Mucosa of descending colon (tissue), 3 donors: ENCODE results near the gene TBCK. TPM values are rescaled to one million over a fixed set of nuclear protein-coding genes. Genes with fewer than 3 reads are reported as not detected.
A peak's percentile ranks its signal among the peaks of the same experiment; 100 is the strongest.

Experiments used
- ATAC-seq: fragments of 200-7000 bp; cut with Tn5 transposase; one replicate; pipeline ENCODE4 v1.9.1; 2020; ENCODE audit warnings: mild to moderate bottlenecking, moderate library complexity
- DNase-seq, 3 donors: peaks; one replicate each; pipeline ENCODE4 v3.0.0-alpha.2; 2020
- H3K36me3 ChIP-seq: fragments of 200-600 bp; one replicate; pipeline ENCODE4 v1.8.0; 2021; ENCODE audit warnings: low read depth, mild to moderate bottlenecking
- H3K4me1 ChIP-seq: fragments of 200-600 bp; one replicate; pipeline ENCODE4 v1.8.0; 2021; ENCODE audit warnings: low read depth, mild to moderate bottlenecking
- H3K4me3 ChIP-seq: fragments of 200-600 bp; one replicate; pipeline ENCODE4 v1.8.0; 2021; ENCODE audit warnings: mild to moderate bottlenecking
- H3K9me3 ChIP-seq: fragments of 200-600 bp; one replicate; pipeline ENCODE4 v1.8.0; 2021; ENCODE audit warnings: mild to moderate bottlenecking
- CTCF ChIP-seq: fragments of 200-600 bp; IDR thresholded peaks from one replicate; pipeline ENCODE4 v1.8.0; 2022; ENCODE audit warnings: antibody characterized with exemption, mild to moderate bottlenecking
- intact Hi-C, 2 donors: fragments of 100-400 bp; cut with DNase I in 1 of 2; cut with micrococcal nuclease in 1 of 2; formaldehyde crosslinking; loops; one replicate each; pipeline versions ENCODE4 v1.11.0 to v1.11.1; 2022; cut with DNase I, micrococcal nuclease
- total RNA-seq, 3 donors: library from RNA; stranded (reverse); fragmentation: NEBNext Ultra II Directional in 2 of 3; extraction: Animal tissue kit (Norgen Biotek cat#: 25700) in 2 of 3; gene quantifications; one replicate each; pipeline versions ENCODE4 v1.2.1 to v1.2.4, GENCODE V29; 2021 to 2023
- donor health status: DM: no; HTN: no; CAD: no; lungs with moderate emphysema.
- donor health status: DM: no; HTN: no; CAD: no.
- donor health status: DM: no; HTN: yes; CAD: no.

The TBCK gene
- total RNA-seq, 3 donors from 2014 or later: 23.1 to 42.5 (median 38.3) TPM

DNA sequence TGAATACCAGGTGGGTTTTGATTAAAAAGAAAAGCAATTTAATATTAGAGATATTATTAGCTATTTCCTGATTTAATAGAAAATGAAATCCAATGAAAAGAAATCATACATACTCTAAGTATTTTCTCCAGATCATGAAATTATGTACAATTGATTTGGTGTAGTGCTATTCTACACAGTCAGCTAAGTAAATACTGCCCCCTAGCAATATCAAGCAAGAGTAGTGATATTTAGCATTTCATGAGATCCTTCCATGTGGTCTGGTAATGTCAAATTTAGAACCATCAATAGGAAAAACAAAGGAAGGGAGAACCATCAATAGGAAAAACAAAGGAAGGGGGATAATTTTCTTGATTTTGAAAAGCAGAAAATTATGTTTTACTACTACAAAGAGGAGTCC lies 114.6 kb downstream of the TBCK start:
- intact Hi-C loops: no loop called here
- no peak overlapping the region for H3K4me3 ChIP-seq
- no peaks in the 10 kb centered on the region for H3K4me1 ChIP-seq
- H3K9me3 ChIP-seq: no peaks in the 10 kb centered on the region
- TF ChIP-seq CTCF: no peak
- no peak for DNase-seq
- no peaks in the 10 kb centered on the region for H3K36me3 ChIP-seq
- no peak for ATAC-seq

GRCh38 chr4:106195435-106195950 lies 120.5 kb downstream of the TBCK start:
- ATAC-seq: peak; percentile 96
- no peak for TF ChIP-seq CTCF
- H3K4me3 ChIP-seq: no peak overlapping the region
- H3K4me1 ChIP-seq: no peaks in the 10 kb centered on the region
- H3K36me3 ChIP-seq: no peaks in the 10 kb centered on the region
- H3K9me3 ChIP-seq: no peaks in the 10 kb centered on the region
- intact Hi-C loops: no loop called here
- DNase-seq: peak in 1 of 3 donors; percentile 11

GRCh38 chr4:106194801-106195200 lies 121.2 kb downstream of the TBCK start:
- Histone ChIP-seq H3K9me3 (no peaks in the 10 kb centered on the region), H3K4me1 (no peaks in the 10 kb centered on the region), H3K4me3 (no peak overlapping the region), H3K36me3 (no peaks in the 10 kb centered on the region)
- TF ChIP-seq CTCF: no peak
- intact Hi-C loops: no loop called here
- DNase-seq (no peak), ATAC-seq (no peak)

DNA sequence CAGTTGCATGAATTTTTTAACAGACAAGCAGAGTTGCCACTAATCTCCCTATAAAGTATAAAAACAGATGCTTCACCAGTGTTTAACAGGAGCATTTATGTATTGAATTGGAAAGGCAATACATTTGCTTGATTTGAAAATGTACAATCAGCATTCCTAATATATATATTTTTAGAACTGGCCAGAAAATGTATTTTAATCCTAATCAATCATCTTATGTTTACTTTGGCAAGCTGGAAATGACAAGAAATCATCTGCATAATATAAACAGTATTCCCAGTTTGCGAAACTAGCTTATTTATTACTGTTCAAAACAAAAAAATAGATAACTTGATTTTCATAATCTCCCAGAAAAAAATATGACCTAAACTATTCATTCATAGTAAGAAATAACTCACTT lies 123.9 kb downstream of the TBCK start:
- Histone ChIP-seq H3K9me3 (no peaks in the 10 kb centered on the region), H3K36me3 (no peaks in the 10 kb centered on the region), H3K4me3 (no peak overlapping the region), H3K4me1 (no peaks in the 10 kb centered on the region)
- no peak for ATAC-seq
- no peak for TF ChIP-seq CTCF
- no peak for DNase-seq
- intact Hi-C loops: no loop called here

DNA sequence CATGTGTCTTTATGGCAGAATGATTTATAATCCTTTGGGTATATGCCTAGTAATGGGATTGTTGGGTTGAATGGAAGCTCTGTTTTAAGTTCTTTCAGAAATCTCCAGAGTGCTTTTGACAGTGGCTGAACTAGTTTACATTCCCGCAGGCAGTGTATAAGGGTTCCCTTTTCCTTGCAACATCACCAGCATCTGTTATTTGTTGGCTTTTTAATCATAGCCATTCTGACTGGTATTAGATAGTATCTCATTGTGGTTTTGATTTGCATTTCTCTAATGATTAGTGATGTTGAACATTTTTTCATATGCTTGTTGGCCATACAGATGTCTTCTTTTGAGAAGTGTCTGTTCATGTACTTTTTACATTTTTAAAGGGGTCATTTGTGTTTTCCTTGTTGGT lies 129.8 kb downstream of the TBCK start:
- no peaks in the 10 kb centered on the region for H3K4me1 ChIP-seq
- H3K4me3 ChIP-seq: no peak overlapping the region
- intact Hi-C loops: no loop called here
- TF ChIP-seq CTCF: no peak
- no peak for ATAC-seq
- H3K9me3 ChIP-seq: no peaks in the 10 kb centered on the region
- no peak for DNase-seq
- H3K36me3 ChIP-seq: no peaks in the 10 kb centered on the region

DNA sequence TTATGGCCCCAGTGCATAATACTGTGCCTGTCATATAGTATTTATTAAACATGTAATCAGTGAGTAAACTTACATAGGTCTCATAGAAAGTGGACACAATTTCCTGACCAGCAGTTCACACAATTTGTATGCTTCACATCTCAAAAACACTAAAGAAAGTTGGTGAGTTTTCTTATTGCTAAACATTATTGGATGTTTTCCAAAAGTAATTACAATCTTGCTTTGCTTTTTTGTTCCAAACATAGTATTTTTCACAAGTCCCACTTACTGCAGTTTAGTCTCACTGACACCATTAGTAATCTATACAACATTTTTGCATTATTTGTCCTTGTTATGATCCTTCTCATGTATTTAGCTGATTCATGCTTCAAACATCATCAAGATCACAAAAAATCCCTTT lies 132.5 kb downstream of the TBCK start:
- no peaks in the 10 kb centered on the region for H3K36me3 ChIP-seq

More for the DNA sequence above, 132.5 kb downstream of the TBCK start:
- H3K9me3 ChIP-seq: no peaks in the 10 kb centered on the region
- no peak overlapping the region for H3K4me3 ChIP-seq
- no peak for ATAC-seq
- no peak for DNase-seq
- H3K4me1 ChIP-seq: no peaks in the 10 kb centered on the region
- TF ChIP-seq CTCF: no peak
- intact Hi-C loops: no loop called here
